H54 (cell line): Measurements from ENCODE around the gene HDDC3.
A peak's percentile ranks its signal among the peaks of the same experiment; 100 is the strongest.

Source experiments
- DNase-seq: peaks from one replicate; pipeline ENCODE4 v3.0.0; 2011; ENCODE audit warnings: low spot score, mixed read lengths; ENCODE audit not compliant: insufficient read length
- FAIRE-seq: peaks from 3 replicates; lab custom pipeline; 2011; peaks lifted over from hg19 to GRCh38; lab: Jason Lieb, UNC
- POLR2A ChIP-seq: IDR thresholded peaks from 2 replicates; pipeline ENCODE4 v1.6.1; 2011; ENCODE audit warnings: low read depth, mild to moderate bottlenecking, low read length

HDDC3 gene

GRCh38 chr15:90957791-90958190, 25.4 kb upstream of the HDDC3 start:
- DNase-seq (no peak), FAIRE-seq (no peak)
- no peak for TF ChIP-seq POLR2A

DNA sequence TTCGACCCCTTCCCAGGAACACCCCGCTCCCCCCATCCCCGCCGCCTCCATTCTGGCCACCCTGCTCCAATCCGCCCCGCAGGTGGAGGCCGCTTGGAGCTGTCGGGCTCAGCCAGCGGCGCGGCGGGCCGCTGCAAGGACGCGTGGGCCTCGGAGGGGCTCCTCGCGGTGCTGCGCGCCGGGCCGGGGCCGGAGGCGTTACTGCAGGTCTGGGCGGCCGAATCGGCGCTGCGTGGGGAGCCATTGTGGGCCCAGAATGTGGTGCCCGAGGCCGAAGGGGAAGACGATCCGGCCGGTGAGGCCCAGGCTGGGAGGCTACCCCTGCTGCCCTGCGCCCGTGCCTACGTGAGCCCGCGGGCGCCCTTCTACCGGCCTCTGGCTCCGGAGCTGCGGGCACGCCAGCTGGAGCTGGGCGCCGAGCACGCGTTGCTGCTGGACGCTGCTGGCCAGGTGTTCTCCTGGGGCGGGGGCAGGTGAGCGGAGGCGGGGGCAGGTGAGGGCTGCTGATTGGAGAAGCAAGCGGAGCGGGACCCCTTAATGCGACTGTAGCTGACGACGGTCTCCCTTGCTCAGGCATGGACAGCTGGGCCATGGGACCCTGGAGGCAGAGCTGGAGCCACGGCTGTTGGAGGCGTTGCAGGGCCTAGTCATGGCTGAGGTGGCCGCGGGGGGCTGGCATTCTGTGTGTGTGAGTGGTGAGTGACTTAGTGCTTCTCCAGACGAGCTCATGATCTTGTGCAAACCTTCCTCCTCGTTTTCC, 24.9 kb upstream of the HDDC3 start:
- no peak for TF ChIP-seq POLR2A
- no peak for DNase-seq
- FAIRE-seq: no peak

DNA sequence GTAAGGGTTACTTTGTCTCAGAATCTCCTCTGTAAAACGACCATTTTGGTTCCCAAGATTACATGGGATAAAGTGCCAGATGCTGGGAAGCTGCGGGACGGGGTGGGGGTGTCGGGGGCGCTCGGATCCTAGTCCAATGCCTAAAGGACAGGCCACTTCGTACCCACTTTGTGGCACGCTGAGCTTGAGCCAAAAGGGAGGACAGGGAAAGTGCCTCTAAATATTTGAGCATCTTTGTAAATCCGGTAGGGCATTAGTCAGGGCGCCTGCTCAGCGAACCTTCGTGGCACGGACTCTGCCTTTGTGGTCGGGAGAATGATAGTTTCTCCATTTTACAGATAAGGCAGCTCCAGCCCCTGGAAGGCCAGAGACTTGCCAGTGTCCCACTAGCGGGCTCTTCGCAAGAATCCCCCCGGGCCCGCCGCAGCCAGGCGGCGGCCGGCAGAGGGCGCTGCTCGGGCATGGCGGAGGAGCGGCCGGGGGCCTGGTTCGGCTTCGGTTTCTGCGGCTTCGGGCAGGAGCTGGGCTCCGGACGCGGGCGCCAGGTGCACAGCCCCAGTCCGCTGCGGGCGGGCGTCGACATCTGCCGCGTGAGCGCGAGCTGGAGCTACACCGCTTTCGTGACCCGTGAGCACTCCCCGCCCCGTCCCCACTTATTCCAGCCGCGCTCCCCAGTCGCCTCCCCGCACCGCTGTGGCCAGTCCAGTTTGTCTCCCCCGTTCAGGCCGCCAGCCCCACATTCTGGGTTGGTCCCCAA, 24.1 kb upstream of the HDDC3 start:
- TF ChIP-seq POLR2A: no peak
- no peak for FAIRE-seq
- no peak for DNase-seq

DNA sequence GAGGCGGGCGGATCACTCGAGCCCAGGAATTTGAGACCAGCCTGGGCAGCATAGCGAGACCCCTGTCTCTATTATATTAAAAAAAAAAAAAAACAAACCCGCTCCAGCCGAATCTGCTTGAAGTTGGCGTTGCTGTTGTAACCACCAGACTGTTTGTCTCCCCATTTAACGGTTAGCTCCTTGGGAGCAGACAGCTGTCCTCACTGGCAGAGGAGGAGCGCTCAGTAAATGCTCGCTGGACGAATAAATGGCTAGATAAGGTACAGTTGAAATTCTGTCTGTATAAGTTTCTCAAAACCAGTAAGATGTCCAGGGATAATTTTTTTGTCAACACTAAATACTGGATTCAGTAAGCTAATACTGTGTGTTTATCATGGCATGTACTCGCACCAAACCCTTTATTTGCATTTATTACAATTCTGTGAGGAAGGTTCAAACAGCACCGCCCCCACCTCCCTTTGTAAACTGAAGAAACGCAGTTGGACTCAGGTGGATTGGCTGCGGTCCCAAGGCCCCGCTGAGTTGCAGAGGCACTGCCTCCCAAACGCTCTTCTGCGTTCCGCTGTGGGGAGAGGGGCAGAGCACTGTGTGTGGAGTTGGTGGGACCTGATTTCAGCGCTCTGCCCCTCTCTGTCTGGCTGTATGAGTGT, 23.4 kb upstream of the HDDC3 start:
- no peak for TF ChIP-seq POLR2A
- no peak for FAIRE-seq
- no peak for DNase-seq

DNA sequence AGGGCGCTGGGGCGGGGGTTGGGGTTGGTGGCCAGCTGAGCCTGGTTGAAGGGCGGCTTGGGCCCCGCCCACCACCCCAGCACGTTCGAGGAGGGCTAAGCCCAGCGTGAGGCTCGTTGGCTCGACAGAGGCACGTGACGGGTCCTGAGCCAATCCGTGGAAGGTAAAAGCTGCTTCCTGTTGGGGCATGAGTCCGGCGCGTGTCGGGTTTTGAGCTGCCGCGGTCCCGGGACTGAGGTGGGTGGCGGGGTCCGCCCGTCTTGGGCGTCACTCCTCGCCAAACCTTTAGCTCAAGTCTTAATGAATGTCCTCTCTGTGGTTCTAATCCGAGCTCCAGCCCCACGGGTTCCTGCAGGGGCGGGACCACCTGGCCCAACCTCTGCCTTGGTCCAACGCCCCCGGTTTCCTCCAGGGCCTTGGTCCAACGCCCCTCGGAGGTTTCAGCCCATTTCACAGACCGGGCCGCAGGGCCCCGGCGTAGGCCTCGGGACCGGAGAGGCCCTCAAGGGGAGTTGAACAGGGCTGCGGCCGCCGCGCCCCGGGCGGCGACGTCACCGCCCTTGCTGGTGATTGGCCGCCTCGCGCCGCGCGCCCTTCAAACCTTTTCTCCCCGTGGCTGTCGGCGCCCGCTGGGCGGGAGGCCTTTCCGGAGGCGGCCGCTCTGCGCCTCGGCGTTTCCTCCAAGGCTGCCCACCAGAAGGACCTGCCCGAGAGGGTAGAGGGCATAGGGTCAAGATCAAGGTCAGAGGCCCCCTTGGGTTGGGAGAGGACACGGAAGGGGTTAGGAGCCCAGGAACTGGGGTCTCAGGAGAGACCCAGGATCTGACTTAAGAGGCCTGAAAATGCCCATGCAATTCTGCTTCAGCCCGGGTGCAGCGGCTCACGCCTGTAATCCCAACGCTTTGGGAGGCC, 22.6 kb upstream of the HDDC3 start, which contains the start of gene RCCD1:
Gene RCCD1 (plus strand): TSS at position 173 of the 912 bp plus-strand sequence. CDS start 1,851 bp downstream, outside the sequence.
- FAIRE-seq (no peak), DNase-seq (peak; percentile 88)
- peak; percentile 49 for TF ChIP-seq POLR2A

DNA sequence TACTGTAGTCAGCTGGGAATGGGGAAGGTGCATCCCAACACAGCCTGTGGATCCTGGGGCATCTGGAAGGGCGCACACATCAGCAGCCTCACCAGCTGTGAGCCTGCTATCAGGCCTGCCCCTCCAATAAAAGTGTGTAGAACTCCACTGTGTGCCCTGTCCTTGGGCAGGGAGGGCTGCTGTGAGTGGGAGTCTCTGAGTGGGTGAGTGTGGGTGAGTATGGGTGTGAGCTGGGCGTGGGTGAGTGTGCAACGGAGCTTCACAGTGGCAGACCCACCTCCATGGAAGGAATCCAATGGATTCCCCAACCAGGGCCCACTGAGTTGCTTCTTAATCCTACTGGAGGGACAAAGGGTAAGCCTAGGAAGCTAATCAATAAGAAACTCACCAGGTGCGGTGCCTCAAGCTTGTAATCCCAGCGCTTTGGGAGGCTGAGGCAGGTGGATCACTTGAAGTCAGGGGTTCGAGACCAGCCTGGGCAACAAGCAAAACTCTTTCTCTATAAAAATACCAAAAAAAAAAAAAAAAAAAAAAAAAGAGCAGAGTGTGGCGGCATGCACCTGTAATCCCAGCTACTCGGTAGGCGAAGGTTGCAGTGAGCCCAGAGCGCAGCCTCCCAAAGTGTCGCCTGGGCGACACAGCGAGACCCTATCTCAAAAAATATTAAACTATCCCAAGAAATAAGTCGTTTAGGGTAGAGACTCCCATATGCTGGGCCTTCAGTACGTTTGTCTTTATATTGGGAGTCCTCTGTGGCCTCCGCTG, 21.8 kb upstream of the HDDC3 start:
- DNase-seq (no peak), FAIRE-seq (no peak)
- TF ChIP-seq POLR2A: no peak

DNA sequence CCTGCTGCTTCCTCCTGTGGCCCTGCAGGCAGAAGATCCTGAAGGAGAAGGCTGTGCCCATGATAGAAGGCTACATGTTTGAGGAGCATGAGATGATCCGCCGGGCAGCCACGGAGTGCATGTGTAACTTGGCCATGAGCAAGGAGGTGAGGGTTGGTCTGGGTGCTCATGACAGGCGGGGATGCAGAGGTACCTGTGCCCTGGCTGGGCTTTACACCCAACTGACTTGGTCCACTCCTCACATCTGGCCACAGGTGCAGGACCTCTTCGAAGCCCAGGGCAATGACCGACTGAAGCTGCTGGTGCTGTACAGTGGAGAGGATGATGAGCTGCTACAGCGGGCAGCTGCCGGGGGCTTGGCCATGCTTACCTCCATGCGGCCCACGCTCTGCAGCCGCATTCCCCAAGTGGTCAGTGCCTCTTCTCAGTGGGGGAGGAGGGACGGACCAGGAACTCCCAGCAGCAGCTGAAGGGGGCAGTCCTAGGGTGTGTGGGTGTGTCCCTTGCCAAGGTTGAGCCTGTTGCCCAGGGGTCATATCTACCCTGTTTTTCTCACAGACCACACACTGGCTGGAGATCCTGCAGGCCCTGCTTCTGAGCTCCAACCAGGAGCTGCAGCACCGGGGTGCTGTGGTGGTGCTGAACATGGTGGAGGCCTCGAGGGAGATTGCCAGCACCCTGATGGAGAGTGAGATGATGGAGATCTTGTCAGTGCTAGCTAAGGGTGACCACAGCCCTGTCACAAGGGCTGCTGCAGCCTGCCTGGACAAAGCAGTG, 20.7 kb upstream of the HDDC3 start:
- FAIRE-seq (no peak), DNase-seq (no peak)
- no peak for TF ChIP-seq POLR2A

GRCh38 chr15:90950676-90951075, 18.3 kb upstream of the HDDC3 start:
- TF ChIP-seq POLR2A: no peak
- DNase-seq (no peak), FAIRE-seq (no peak)

DNA sequence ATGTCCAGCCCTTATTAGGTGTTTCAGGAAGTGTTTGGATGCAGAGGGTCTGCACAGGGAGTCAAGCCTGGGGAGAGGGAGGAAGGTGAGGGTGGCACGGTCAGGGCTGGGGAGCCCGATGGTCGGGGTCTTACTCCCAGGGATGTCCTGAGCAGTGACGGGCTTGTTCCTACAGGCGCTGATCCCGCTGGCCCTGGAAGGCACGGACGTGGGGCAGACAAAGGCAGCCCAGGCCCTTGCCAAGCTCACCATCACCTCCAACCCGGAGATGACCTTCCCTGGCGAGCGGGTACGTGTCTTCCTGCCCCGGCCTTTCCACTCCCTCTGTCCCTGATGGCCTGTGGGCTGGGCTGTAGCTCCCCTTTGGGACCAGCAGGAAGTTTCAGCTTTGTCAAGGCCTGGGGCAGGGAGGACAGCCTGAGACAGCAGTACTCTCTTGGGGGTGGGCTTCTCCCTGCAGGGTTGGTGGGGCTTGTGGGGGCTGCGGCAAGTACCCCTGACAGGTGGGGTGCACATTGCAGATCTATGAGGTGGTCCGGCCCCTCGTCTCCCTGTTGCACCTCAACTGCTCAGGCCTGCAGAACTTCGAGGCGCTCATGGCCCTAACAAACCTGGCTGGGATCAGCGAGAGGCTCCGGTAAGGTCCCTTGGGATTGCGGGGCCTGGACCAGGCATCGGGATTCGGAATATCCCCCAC, 17.8 kb upstream of the HDDC3 start:
- no peak for TF ChIP-seq POLR2A
- DNase-seq (no peak), FAIRE-seq (no peak)

GRCh38 chr15:90948506-90948905, 16.2 kb upstream of the HDDC3 start:
- TF ChIP-seq POLR2A: no peak
- FAIRE-seq (no peak), DNase-seq (no peak)

GRCh38 chr15:90947577-90948357, 15.4 kb upstream of the HDDC3 start:
- DNase-seq (no peak), FAIRE-seq (no peak)
- no peak for TF ChIP-seq POLR2A
